Epithelial cell of esophagus (primary cell): ENCODE measurements around the gene CFAP77.
"Not testable (repeated sequence)": the region's sequence is repeated elsewhere in the genome, so short reads cannot be mapped to it uniquely, and the experiment has no call there.

ENCODE experiments used
- DNase-seq: peaks from one replicate; pipeline ENCODE4 v3.0.0; 2010; ENCODE audit warnings: low read depth
- H3K4me3 ChIP-seq: 2 replicates; pipeline ENCODE4 v1.5.1; 2011; ENCODE audit warnings: mild to moderate bottlenecking, low read length, control low read depth
- CTCF ChIP-seq: IDR thresholded peaks from 2 replicates; pipeline ENCODE4 v1.5.1; 2011; ENCODE audit warnings: low read depth, mild to moderate bottlenecking, low read length, control low read depth, inconsistent platforms; ENCODE audit not compliant: insufficient read depth; ENCODE audit errors: missing control alignments

Gene CFAP77

DNA sequence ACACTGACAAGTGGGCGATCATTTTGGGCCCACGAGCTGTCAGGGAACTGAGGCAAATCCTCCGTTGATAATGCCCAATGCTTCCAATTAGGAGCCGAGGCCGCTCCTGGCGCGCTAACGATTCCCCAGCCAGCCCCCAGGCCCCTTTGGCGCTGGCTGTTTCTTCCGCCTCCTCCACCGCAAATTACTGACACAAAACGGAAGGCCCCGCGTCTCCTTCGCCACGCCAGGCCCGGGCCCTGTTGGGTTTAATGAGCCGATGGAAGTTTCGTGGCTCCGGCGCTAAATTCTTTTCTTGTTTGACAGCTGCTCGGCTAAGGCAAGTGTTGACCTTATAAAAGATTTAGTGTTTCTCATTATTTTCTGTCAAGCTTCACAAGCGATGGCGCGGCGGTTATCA, 146.7 kb downstream of the CFAP77 start:
- H3K4me3 ChIP-seq: no peak overlapping the region
- no peak for TF ChIP-seq CTCF
- no peak for DNase-seq

DNA sequence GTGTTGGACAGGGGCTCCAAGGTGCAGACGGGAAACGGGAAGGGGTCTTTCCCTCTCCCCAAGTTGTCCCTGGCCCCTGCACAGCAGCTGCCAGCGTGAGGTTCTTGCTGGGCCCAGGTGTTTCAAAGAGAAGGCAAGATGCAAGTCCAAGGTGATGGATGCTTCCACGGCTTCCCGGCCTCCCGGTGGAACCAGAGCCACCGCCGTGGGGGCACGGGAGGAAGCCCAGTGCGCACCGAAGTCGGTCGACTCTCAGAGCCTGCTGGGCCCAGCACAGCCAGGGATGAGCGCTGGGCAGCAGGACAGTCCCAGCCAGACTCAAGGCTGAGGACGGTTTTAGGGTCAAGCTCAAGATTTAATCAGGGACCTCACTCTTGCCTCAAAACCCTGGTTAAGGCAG, 147.1 kb downstream of the CFAP77 start:
- no peak for TF ChIP-seq CTCF
- no peak overlapping the region for H3K4me3 ChIP-seq
- DNase-seq: no peak

DNA sequence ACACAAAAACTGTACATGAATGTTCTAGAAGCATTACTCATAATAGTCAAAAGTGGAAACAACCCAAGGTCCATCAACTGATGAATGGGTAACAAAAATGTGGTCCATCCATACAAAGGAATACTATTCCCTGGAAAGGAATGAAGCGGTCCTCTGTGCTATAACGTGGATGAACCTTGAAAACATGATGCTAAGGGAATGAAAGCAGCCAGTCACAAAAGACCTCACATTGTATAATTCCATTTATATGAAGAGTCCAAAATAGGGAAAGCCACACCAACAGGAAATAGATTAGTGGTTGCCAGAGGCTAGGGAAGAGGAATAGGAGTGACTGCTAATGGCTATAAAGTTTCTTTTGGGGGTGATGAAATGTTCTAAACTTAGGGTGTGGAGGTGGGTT, 149.7 kb downstream of the CFAP77 start:
- H3K4me3 ChIP-seq: no peak overlapping the region
- TF ChIP-seq CTCF: no peak
- DNase-seq: no peak

DNA sequence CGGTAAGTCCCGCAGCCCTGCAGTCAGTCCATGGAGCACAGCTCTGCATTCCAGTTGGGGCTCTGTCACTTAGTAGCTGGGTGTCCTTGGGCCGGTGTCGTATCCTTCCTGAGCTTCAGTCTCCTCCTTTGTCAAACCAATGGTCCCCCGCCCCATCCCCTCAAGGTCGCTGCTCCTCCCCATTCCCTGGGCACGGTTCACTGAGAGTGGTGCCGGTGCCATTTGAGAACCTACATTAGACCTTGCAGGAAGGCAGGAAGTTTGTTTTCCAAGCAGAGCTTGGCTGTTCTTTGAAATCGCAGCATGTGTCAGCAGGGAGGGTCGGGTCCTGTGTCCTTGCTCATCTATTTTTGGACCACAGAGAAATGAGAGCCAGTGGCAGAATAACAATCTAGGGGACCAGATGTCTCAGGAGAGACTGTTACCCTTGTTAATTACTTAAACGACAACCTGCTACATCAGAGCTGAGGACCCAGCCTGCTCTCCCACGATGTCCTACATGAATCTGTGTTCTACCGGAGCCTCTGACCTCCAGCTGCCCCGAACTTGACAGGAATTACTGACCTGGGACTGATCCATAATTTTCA, 150.7 kb downstream of the CFAP77 start:
- no peak for TF ChIP-seq CTCF
- no peak for DNase-seq
- no peak overlapping the region for H3K4me3 ChIP-seq

- no peak for DNase-seq
- H3K4me3 ChIP-seq: no peak overlapping the region
- no peak for TF ChIP-seq CTCF
Measured at GRCh38 chr9:132562306-132562573, 152.2 kb downstream of the CFAP77 start.

DNA sequence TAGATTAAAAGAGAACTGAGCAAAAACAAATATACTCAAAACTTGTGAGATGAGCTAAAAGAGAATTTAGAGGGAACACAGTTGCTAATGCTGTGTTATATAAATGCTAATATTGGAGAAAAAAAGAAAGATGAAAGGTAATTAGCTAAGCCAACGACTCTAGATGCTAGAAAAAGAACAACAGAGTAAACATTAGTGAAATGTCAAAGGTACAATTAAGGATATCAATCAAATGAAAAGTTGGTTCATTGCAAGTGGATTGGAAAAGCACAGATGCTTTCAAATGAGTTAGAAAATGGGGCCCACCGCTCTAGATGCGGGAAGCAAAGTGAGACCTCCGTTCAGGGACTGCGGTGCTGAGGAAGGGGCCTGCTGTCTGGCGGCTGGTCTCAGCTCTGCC, 154.5 kb downstream of the CFAP77 start:
- no peak for TF ChIP-seq CTCF
- H3K4me3 ChIP-seq: no peak overlapping the region
- DNase-seq: no peak

DNA sequence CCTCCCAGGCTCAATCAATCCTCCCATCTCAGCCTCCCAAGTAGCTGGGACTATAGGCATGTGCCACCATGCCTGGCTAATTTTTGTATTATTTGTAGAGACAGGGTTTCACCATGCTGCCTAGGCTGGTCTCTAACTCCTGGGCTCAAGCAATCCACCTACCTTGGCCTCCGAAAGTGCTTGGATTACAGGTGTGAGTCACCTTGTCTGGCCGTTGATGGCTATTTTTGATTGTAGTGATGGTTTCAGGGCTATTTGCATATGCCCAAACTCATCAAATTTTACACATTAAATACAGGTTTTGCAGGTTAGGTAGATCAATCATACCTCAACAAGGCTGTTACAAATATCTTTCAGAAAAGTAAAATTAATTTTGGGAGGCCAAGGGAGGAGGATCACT, 158.8 kb downstream of the CFAP77 start:
- not testable (repeated sequence) for H3K4me3 ChIP-seq, DNase-seq

GRCh38 chr9:132571806-132572600, 162.0 kb downstream of the CFAP77 start:
- no peak overlapping the region for H3K4me3 ChIP-seq
- no peak for TF ChIP-seq CTCF
- DNase-seq: no peak
